ENCODE data around the gene GON4L. TPM values are rescaled to one million over a fixed set of nuclear protein-coding genes. Genes with fewer than 3 reads are reported as not detected.

The GON4L gene
- total RNA-seq, 1 experiment from 2014 or later = 53.4 TPM

GRCh38 chr1:155892796-155893195 lies 35.8 kb upstream of the GON4L start:
- Histone ChIP-seq H4K5ac (ENCODE audit: insufficient read length, low read depth, low read length) (no peak overlapping the region), H3K79me1 (ENCODE audit: insufficient read depth, low read depth, low read length, poor library complexity, severe bottlenecking) (no peaks in the 10 kb centered on the region), H3K9ac (ENCODE audit: extremely low read depth, insufficient read length, low read length) (no peak overlapping the region)

More at GRCh38 chr1:155892796-155893195, 35.8 kb upstream of the GON4L start:
- H3K56ac ChIP-seq (ENCODE audit: insufficient read length, low read depth, low read length) = no peak overlapping the region
- Mint-ChIP-seq H3K4me3 (no peak overlapping the region), H3K36me3 (ENCODE audit: insufficient read depth in 1 of 3, low read depth in 3 of 3) (peaks cover 5 to 12% (median 7%) of the 10 kb centered on the region in 3 experiments; a peak in 6 of 7 replicates), H3K27me3 (ENCODE audit: low read depth) (no peaks in the 10 kb centered on the region), H3K27ac (no peak overlapping the region), H3K9me3 (no peaks in the 10 kb centered on the region), H3K4me1 (no peaks in the 10 kb centered on the region)
- no peak overlapping the region for H3K27ac ChIP-seq (ENCODE audit: insufficient read length, low read depth, low read length)
- no peak for TF ChIP-seq CTCF (conservative IDR thresholded peaks at IDR 0.05)
- H4K8ac ChIP-seq (replicated peaks; ENCODE audit: insufficient read length, low read depth, low read length) = no peak overlapping the region
- no peaks in the 10 kb centered on the region for H3K79me2 ChIP-seq (ENCODE audit: insufficient read depth, low read length)
- H2BK120ac ChIP-seq (ENCODE audit: low read depth, low read length, poor library complexity, severe bottlenecking) = no peak overlapping the region
- H3K23ac ChIP-seq (ENCODE audit: insufficient read length, low read depth, low read length) = no peak overlapping the region
- H2BK15ac ChIP-seq (ENCODE audit: low read depth, low read length) = no peak overlapping the region
- H3K4ac ChIP-seq (ENCODE audit: low read depth, low read length) = no peak overlapping the region
- WGBS (ENCODE audit: extremely low coverage, insufficient read length, low lambda C conversion rate) = no CpG with 5 or more reads among the region's 3 CpGs
- no peak overlapping the region for H3T11ph ChIP-seq (ENCODE audit: low read length)
- no peak overlapping the region for H4K91ac ChIP-seq (ENCODE audit: insufficient read length, low read depth, low read length)
- no peak overlapping the region for H2BK12ac ChIP-seq (ENCODE audit: insufficient read length, low read depth, low read length)
- no peaks in the 10 kb centered on the region for H3K4me1 ChIP-seq (ENCODE audit: insufficient read depth, low read length)
- no peak overlapping the region for H3K18ac ChIP-seq (ENCODE audit: insufficient read length, low read depth, low read length)
- H4K20me1 ChIP-seq (ENCODE audit: control insufficient read depth, insufficient read depth, insufficient read length) = no peaks in the 10 kb centered on the region
- H2AK5ac ChIP-seq (ENCODE audit: insufficient read length, low read length) = no peak overlapping the region
- H3K27me3 ChIP-seq (ENCODE audit: insufficient read depth, low read length) = no peaks in the 10 kb centered on the region
- H3K9me3 ChIP-seq (ENCODE audit: control insufficient read depth, low read depth, low read length) = no peaks in the 10 kb centered on the region
- no peak overlapping the region for H2BK20ac ChIP-seq (ENCODE audit: low read depth, low read length, poor library complexity, severe bottlenecking)
- no peaks in the 10 kb centered on the region for H3K23me2 ChIP-seq (ENCODE audit: insufficient read length, low read depth, low read length, poor library complexity, severe bottlenecking)
- H2AFZ ChIP-seq (ENCODE audit: low read length) = no peak overlapping the region
- H3K14ac ChIP-seq (ENCODE audit: insufficient read depth, low read length) = no peak overlapping the region
- H3K4me2 ChIP-seq (ENCODE audit: insufficient read depth, insufficient read length, low read length) = no peak overlapping the region
- DNase-seq = no peak
- H2BK5ac ChIP-seq (ENCODE audit: insufficient read length, low read length) = no peak overlapping the region
